GM03348 (cell line): ENCODE data around the gene KLK4.

ENCODE experiments used
- DNase-seq: peaks from one replicate; pipeline ENCODE4 v3.0.0; 2012; ENCODE audit warnings: low spot score

Gene KLK4, protein sequence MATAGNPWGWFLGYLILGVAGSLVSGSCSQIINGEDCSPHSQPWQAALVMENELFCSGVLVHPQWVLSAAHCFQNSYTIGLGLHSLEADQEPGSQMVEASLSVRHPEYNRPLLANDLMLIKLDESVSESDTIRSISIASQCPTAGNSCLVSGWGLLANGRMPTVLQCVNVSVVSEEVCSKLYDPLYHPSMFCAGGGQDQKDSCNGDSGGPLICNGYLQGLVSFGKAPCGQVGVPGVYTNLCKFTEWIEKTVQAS

DNA sequence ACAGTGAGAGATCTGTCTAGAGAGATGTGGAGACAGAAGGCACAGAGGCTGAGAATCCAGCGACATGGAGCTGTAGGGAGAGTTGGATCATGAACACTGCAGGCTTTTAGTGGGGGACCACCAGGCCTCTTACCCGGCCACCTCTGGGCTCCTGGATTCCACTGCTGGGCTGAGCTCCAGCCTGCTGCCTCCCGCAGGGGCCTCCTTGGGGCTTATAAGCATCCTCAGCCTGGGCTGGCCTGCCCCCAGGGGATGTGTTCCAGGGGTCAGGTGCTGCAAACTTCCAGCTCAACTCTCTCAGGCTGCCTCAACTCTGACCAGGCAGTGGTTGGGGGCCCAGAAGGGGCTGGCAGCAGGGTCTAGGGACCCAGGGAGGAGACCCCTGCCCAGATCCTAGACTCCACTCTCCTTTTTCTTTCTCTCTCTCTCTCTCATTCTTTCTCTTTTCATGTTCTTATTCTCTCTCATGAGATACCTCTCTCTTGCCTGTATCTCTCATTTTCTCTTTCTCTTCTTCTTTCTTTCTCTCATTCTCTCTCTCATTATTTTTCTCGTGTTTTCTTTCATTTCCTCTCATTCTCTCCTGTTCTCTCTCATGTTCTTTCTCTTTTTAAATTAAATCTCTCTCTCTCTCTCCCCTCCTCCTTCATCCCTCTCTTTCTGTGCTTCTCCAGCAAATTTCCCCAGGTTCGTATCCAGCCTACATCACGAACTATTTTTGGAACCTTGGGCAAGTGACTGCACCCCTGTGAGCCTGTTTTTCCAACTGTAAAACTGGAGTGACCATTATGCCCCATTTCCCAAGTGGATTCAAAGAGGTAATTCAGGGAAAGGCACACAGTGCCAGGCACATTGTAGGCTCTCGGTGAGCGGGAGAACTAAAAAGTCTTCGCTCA lies at the start of gene KLK4:
TSS of gene KLK4 (minus strand) at position 190 of the 896 bp plus-strand sequence. CDS start 657 bp downstream, outside the sequence.
- no peak for DNase-seq

DNA sequence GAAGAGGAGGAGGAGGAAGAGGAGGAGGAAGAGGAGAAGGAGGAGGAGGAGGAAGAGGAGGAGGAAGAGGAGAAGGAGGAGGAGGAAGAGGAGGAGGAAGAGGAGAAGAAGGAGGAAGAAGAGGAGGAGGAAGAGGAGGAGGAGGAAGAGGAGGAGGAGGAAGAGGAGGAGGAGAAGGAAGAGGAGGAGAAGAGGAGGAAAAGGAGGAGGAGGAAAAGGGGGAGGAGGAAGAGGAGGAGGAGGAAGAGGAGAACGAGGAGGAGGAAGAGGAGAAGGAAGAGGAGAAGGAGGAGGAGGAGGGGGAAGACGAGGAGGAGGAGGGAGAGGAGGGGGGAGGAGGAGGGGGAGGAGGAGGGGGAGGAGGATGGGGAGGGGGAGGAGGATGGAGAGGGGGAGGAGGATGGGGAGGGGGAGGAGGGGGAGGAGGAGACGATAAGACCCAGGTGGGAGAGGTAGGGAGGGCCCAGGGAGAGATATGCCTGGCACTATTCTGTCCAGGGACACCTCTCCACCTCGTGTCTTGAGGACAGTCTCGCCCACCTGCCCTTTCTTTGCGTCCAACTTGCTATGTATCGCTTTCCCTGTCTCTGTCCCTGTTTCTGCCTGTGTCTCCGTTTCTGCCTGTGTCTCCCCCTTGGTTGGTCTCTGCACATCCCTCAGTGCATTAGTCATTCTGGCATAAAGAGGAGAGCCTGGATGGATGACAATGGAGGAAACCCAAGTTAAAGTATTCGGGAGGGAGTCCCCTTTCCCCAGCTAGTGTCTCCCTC lies 48.7 kb upstream of the KLK4 start:
- DNase-seq: no peak

- DNase-seq: no peak
Measured at GRCh38 chr19:50957587-50957986, 46.4 kb upstream of the KLK4 start.

DNA sequence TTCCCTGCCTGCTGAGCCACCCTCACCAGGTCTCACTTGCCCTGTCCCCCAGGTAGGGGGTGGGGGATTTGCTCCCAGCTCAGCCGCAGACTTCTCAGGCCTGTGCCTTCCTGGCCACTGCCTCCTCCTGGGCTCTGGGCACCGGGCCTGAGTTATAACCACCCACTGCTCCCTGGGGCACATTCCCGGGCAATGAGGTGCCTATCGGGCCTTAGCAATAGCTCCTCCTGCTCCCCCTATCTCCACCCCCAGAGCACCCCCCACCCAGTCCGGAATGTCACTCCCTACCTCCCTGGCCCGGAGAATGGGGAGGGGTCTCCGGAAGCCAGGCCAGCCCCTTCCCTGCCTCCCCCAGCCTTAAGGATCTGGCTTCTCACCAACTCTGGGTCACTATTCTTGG lies 41.7 kb upstream of the KLK4 start, which contains the start of gene KLK5:
TSS of gene KLK5 (minus strand) at position 129 of the 400 bp plus-strand sequence. CDS start 381 bp downstream, outside the sequence.
- DNase-seq: no peak

DNA sequence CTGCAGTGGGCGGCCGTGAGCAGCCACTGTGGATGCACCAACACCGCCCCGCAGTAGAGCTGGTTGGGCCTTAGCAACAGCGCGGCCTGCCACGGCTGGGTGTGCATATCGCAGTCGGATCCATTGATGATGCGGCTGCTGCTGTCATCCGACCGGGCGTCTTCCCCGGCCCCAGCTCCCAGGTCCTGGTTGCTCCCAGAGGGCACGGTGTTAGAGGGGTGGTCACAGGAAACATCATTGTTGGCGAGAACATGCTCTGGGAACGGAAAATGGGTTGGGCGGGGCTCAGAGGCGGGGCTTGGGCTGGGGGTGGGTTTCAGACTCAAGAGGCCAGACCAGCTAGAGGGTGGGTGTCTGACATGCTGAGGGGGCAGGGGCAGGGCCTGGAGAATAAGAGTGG lies 38.7 kb upstream of the KLK4 start:
- no peak for DNase-seq

DNA sequence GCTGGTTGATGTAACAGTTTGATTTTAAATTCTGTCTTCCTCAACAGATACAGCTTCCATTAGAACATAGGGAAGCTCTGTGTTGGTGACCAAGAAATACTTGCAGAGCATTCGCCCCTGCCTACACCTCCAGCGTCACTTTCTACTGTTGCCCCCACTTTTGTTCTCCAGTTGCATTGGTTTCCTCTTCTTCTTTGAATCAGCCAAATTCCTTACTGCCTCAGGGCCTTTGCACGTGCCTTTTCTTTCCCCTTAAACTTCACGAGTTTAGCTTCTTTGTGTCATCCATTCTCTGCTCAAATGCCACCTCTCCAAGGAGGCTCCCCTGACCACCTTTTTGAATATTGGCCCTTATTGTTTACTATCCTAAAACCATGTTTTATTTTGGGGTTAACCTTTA lies 35.9 kb upstream of the KLK4 start:
- no peak for DNase-seq

- DNase-seq: no peak
Measured at GRCh38 chr19:50944795-50945194, 33.6 kb upstream of the KLK4 start.

GRCh38 chr19:50943074-50943828 lies 32.1 kb upstream of the KLK4 start:
- DNase-seq: no peak

DNA sequence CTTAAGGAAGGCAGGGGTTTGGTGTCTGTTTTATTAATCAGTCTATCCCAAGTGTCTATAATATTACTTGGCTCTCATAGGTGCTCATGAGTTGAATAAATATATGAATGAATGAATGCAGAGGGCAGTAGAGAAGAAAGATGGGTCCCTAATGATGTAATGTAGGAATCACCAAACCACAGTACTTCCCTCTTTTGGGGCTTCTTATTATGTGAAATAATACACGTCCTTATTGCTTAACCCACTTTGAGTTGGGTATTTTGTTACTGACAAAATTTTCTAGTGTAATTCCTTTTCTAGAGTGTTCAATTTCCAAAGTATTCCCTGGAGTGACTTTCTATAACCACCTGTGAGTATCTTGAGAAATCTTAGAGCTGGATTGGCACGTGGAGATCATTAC lies 28.4 kb upstream of the KLK4 start:
- DNase-seq: no peak

GRCh38 chr19:50933640-50934039 lies 22.4 kb upstream of the KLK4 start:
- no peak for DNase-seq

DNA sequence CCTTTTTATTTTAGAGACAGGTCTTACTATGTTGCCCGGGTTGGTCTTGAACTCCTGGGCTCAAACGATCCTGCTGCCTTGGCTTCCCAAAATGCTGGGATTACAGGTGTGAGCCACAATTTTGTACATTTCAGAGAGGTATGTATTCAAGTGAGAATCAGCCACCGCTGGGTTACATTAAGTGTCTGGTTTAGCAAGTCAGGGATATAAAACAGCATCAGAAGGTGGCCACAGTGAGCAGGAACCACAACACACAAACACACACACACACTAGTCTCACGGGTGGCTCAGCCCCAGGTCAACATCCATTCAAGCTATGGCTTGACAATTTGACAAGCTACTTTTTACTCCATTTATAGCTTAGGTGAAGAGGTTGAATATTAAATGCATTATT lies 21.5 kb upstream of the KLK4 start:
- no peak for DNase-seq

DNA sequence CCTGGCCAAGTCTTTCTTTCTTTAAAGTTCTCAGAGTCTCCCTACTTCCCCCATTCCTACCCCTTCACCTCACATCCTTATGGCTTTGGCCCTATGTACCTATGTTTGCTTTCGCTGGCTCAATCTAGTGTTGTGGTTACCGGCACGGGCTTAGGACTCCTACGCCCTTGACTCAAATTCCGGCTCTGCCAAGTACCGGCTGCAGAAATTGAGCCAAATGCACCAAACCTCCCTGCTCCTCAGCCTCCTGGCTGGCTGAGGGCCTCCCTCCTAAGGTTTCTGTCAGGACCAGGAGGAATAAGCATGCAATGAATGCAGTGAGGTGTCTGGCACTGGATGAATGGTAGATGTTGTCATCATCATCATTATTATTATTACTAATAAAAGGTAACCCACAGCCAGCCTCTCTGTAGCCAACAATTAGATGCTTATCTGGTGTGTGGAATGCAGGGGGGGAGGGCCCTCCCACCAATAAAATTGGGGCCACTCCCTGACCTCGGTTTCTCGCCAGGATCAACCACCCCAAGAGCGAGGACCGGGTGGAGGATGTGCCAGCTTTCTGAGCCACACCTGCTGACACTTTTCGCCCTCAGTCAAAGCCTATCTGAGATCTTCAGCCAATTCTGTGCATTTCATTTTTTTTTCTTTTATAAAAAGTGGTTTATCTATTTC lies 21.0 kb upstream of the KLK4 start:
- no peak for DNase-seq

- no peak for DNase-seq
Measured at GRCh38 chr19:50931023-50931422, 19.8 kb upstream of the KLK4 start.

DNA sequence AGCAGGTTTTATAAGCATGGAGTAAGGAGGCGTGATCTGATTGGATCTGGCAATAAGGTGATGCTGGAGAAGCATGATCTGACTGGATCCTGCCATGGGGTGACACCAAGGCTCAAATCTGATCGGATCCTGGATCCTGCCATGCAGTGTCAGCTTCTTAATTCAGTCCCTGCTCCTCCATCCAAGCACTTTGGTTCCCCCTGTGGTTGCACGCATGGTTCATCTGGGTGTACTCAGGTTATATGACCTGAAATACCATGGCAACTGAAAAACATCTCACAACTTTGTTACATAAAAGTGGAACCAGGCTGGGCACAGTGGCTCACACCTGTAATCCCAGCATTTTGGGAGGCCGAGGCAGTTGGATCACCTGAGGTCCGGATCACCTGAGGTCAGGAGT lies 17.6 kb upstream of the KLK4 start:
- no peak for DNase-seq

DNA sequence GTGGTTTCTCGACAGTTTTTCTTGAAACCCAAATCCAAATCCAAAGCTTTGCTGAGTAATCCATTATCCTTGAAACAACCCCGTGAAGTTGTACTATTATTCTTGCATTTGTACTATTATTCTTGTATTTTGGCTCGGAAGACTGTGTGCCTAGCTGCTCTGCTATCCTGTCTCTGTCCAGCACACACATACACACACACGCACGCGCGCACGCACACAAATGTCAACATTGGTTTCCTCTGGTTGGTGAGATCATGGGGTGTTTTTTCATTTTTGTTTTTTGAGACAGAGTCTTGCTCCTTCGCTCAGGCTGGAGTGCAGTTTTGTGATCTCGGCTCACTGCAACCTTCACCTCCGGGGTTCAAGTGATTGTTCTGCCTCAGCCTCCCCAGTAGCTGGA lies 14.9 kb upstream of the KLK4 start:
- no peak for DNase-seq

DNA sequence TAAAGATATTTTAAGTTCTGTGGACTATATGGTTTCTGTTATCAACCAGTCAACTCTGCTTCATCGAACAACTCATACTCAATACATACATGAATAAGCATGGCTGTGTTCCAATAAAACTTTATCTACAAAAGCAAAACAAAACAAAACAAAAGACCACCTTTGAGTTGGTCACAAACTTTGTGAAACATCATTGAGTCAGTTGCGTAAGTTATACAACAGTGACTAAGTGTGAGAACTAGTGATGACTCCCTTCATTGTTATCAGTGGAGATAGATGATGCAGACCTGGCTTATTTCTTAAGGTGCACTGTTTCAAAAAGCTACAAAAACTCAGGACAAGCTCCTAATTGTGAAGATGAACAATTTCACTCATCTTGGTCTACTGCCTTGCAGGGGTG lies 14.5 kb upstream of the KLK4 start:
- DNase-seq: no peak

DNA sequence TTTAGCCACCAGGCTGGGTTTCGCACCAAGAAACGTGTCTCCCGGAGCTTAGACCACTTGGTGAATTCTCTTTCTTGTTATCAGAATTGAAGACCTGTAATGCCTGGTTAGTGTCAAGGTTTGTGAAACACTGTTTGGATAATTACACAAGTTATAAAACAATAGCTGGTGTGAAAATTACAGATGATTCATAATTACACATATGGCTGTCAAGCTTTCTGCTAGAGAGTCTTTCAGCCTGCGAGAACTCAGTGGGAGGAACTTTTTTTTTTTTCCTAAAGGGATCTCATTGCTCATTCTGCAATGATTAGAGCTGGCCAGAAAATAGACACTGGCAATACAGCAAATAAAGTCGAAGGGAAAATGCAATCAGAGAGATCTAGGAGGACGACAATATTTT lies 13.4 kb upstream of the KLK4 start:
- no peak for DNase-seq

DNA sequence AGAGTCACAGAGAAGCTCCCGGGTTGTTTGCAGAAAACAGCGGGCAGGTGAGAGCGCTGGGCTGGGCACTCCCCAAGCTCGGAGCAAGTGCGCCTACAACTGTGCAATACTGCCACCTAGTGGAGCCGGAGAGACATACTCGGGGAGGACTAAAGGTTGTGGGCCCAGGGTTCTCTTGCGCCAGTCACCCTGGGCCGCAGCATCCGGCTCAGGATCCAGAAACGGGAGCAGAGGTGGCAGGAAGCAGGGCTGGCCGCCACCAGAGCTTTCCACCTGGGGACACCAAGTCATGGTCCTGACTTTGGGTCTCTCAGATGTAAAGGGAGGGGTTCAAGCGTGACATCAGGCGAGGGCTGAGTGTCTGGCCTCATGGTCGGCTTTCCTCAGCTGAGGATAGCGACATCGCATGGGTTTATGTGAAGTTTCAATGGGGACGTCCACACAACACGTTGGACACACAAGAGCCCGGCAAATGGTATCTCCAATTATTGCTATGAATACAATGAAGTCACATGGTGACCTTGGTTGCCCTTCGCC lies 11.2 kb upstream of the KLK4 start:
- DNase-seq: peak; percentile 91

DNA sequence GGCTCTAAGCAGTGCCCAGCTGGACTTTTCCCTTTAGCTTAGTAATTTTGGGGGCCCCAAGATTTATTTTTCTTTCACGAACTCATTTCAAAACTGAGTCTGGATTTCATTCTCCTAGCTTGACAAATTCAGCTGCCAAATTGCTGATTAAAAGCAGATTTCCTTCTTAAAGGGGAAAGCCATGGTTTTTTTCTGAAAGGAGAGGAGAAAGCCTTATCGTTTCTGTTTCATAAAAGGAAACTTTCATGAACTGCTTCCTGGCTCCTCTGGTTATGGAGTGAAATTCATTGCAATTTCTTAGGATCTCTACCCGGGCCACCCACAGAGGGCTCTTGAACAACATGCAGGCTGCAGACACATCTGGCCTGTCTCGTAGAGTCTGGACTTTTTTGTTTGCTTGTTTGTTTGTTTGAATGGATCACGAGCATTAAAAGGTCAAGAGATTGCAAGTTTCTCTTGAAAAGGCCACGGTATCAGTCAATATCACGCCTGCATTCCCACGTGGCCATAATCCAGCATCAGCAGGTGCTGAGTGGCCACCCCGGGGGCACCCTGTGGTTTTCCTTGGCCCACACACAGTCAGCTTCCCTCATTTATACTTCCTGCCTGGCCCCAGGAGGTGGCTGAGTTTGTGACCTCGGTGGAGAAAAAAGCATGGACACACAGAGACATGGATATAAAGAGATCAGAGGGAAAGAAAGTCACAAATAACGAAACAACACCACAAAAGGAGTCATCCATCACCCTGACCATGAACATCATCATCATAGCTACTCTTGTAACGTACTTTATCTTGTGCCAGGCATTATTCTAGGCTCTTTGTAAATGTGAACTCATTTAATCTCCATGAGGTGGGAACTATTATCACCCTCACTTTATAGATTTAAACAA lies 10.5 kb upstream of the KLK4 start:
- DNase-seq: no peak

DNA sequence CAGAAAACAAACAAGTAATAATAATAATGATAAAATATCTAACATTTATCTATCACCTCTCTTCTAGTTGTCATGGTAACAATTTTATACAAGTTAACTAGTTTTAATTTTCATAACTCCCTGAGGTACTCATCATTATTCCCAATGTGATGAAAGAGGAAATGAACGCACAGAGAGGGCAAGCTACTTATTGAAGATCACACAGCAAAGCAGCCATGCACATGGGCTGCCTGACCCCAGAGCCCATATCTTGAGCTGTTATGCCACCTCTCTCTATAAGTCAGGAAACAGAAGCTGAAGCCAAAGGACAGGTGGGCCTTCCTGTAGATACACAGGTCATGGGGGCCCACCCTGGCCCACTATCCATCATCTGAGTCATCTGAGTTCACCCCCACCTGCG lies 4.9 kb upstream of the KLK4 start:
- DNase-seq: no peak
